ENCODE results near the gene SSBP4. TPM values are rescaled to one million over a fixed set of nuclear protein-coding genes. Genes with fewer than 3 reads are reported as not detected.

SSBP4 gene
- total and polyA plus RNA-seq, 2 experiments from 2014 or later, result 44.4 to 52.0 TPM

GRCh38 chr19:18379803-18380747 lies 39.1 kb upstream of the SSBP4 start:
- Histone ChIP-seq H3F3A (replicated peaks; ENCODE audit: low read depth) (peaks cover 17% of the 10 kb centered on the region), H3K4me3 (no peak overlapping the region), H3K27ac (ENCODE audit: low read depth) (0 out of 2 replicates have a peak overlapping the region, but pooled peaks have one; percentile 76), H3K4me2 (no peak overlapping the region), H3K79me2 (replicated peaks; ENCODE audit: insufficient read depth) (no peaks in the 10 kb centered on the region), H4K20me1 (replicated peaks; ENCODE audit: insufficient read depth) (no peaks in the 10 kb centered on the region), H3K4me1 (ENCODE audit: insufficient read depth) (no peaks in the 10 kb centered on the region; the same call in 1 of the 2 replicates), H2AFZ (peak overlapping the region; percentile 90; the same call in 1 of the 2 replicates), H3K27me3 (ENCODE audit: insufficient read depth) (no peaks in the 10 kb centered on the region), H3K9me2 (ENCODE audit: insufficient read depth) (no peaks in the 10 kb centered on the region), H3K36me3 (ENCODE audit: insufficient read depth) (no peaks in the 10 kb centered on the region)
- peaks cover 6% of the 10 kb centered on the region for H3K27me3 Mint-ChIP-seq (ENCODE audit: insufficient read depth, low read depth, poor library complexity)
- ATAC-seq (peak; percentile 74), DNase-seq (ENCODE audit: low spot score) (peak; percentile 57)
- peaks cover 9% of the 10 kb centered on the region for H3K4me1 Mint-ChIP-seq
- no peak overlapping the region for H3K4me3 Mint-ChIP-seq
- H3K9me3 Mint-ChIP-seq, result peaks cover 6% of the 10 kb centered on the region; the same call in 1 of the 3 replicates
- TF ChIP-seq ZNF114 (CRISPR knock-in tag; IDR thresholded peaks at IDR 0.05), result no peak
- peak; percentile 32; the same call in 1 of the 2 replicates for TF ChIP-seq CREB1 (CRISPR knock-in tag; IDR thresholded peaks at IDR 0.05; ENCODE audit: low read depth)
- H3K27ac Mint-ChIP-seq, result peak overlapping the region; percentile 75
- peaks cover 3% of the 10 kb centered on the region; the same call in 1 of the 3 replicates for H3K36me3 Mint-ChIP-seq (ENCODE audit: low read depth)

- Histone ChIP-seq H4K20me1 (replicated peaks; ENCODE audit: insufficient read depth) (no peaks in the 10 kb centered on the region), H3K36me3 (ENCODE audit: insufficient read depth) (no peaks in the 10 kb centered on the region), H3K79me2 (replicated peaks; ENCODE audit: insufficient read depth) (no peaks in the 10 kb centered on the region), H3K9me2 (ENCODE audit: insufficient read depth) (no peaks in the 10 kb centered on the region), H3K27me3 (ENCODE audit: insufficient read depth) (no peaks in the 10 kb centered on the region), H3K4me1 (ENCODE audit: insufficient read depth) (peaks cover 8% of the 10 kb centered on the region), H2AFZ (no peak overlapping the region), H3F3A (replicated peaks; ENCODE audit: low read depth) (peaks cover 21% of the 10 kb centered on the region), H3K27ac (ENCODE audit: low read depth) (no peak overlapping the region), H3K4me2 (no peak overlapping the region), H3K4me3 (no peak overlapping the region)
- ATAC-seq, result no peak
- Mint-ChIP-seq H3K27me3 (ENCODE audit: insufficient read depth, low read depth, poor library complexity) (peaks cover 12% of the 10 kb centered on the region), H3K9me3 (peaks cover 4% of the 10 kb centered on the region; the same call in 1 of the 3 replicates), H3K4me1 (peaks cover 16% of the 10 kb centered on the region), H3K36me3 (ENCODE audit: low read depth) (peaks cover 3% of the 10 kb centered on the region; the same call in 1 of the 3 replicates), H3K4me3 (no peak overlapping the region), H3K27ac (no peak overlapping the region)
- DNase-seq (ENCODE audit: low spot score), result no peak
- TF ChIP-seq ZNF114 (CRISPR knock-in tag; IDR thresholded peaks at IDR 0.05) (no peak), EZH2phosphoT487 (IDR thresholded peaks at IDR 0.05; ENCODE audit: unreplicated experiment) (no peak), ZNF331 (CRISPR knock-in tag; IDR thresholded peaks at IDR 0.05; ENCODE audit: low read depth) (no peak), STAT1 (IDR thresholded peaks at IDR 0.05; ENCODE audit: unreplicated experiment) (no peak), POLR2AphosphoS5 (IDR thresholded peaks at IDR 0.05; ENCODE audit: low read depth) (no peak), NANOG (IDR thresholded peaks at IDR 0.05; ENCODE audit: borderline replicate concordance) (no peak), JUNB (IDR thresholded peaks at IDR 0.05; ENCODE audit: unreplicated experiment) (no peak), REST (IDR thresholded peaks at IDR 0.05; ENCODE audit: unreplicated experiment) (no peak), EZH2 (IDR thresholded peaks at IDR 0.05; ENCODE audit: low read depth, unreplicated experiment) (no peak), CTCF (conservative IDR thresholded peaks at IDR 0.05; ENCODE audit: low read depth in 2 of 2) (no peak)
These were observed 38.4 kb upstream of the SSBP4 start for GRCh38 chr19:18380843-18381242.
